GM21526 (cell line): Measurements from ENCODE around the gene PPP2R5C.

ENCODE experiments used
- ATAC-seq: cut with Tn5 transposase; IDR thresholded peaks from one replicate; pipeline ENCODE4 v1.9.1; 2021; ENCODE audit warnings: moderate library complexity; ENCODE audit not compliant: unreplicated experiment, low FRiP score

Gene PPP2R5C

DNA sequence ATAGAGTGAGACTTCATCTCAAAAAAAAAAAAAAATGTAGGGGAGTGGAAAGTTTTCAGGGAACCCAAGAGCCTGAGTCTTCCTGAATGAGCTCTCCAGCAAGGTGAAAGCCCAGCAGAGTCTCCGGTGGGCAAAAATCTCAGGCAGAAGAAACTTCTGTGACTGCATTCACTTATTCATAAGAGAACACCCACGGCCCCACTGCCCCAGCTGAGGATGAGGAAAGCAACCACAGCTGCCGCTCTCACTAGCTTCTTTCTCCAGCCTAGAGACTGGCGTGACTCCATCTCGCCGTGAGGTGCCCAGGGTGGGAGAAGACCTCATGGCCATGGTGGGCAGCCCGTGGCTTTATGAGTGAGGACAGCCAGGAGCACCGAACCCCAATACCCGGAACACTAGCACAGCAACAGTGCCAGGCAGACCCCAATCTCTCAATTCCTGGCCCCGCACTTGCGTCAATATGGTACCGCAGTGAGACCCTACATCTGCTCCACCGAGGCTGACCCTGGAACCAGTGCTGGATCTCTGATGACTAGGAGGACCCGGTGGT lies 173.2 kb downstream of the PPP2R5C start:
- no peak for ATAC-seq

DNA sequence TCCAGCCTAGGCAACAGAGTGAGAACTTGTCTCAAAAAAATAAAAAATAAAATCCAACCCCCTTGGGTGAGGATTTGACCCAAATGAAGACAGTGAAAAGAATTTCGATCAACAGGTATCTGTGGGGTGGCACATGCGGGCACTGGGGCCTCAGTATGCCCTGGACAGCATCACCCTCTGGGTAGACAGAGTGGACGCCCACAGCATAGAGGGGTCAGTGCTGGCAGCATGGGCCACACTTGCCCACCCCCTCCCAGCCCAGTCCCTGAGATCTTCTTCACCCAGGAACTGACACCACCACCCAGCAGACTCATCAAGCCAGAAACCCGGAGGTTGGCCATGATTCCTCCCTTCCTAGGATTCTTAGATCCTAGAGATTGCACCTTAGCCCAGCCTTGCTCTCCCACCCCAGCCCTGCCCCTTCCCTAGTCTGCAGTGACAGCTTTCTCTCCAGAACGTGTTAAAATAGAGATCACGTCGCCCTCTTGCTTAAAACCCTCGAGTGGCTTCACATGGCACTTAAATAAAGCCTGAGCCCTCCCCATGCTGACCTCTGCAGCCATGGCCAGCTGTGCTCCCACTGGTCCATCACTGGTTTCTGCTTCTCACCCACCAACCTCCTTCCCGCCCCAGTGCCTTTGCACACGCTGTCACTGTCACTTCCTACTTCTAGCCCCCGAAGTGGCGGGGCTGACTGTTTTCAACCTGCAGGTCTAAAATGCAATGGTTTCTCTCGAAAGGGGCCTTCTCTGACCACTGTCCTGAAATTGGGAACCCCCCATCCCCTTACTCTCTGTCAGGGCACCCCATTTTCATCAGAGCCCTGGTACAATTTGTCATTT lies 176.6 kb downstream of the PPP2R5C start:
- no peak for ATAC-seq

DNA sequence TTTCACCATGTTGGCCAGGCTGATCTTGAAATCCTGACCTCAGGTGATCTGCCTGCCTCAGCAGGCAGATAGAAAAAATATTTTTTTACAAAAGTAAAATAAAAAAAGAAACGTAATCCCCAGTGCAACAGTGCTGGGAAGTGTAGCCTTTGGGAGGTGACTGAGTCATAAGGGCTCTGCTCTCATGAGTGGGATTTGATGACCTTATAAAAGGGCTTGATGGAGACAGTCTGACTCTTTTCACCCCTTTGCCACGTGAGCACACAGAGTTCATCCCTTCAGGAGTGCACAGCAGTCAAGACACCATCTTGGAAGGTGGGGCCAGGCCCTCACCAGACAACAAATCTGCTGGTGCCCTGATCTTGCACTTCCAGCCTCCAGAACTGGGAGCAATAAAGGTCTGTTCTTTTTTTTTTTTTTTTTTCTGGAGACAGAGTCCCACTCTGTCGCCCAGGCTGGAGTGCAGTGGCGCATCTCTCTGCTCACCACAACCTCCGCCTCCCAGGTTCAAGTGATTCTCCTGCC lies 178.2 kb downstream of the PPP2R5C start:
- ATAC-seq = no peak

DNA sequence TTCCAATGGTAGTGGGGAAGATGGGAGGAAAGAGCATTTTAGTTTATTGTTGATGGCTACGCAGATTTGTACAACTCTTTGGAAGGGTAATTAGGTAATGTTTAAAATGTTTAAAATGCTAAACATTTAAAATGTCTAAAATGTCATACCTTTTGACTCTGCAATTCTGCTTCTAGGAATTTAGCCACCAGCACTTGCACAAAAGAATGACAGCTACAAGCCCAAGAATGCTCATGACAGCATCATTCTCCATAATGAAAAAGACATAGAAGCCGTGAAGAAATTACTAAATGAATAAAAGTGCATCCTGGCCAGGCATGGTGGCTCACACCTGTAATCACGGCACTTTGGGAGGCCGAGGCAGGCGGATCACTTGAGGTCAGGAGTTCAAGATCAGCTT lies 182.9 kb downstream of the PPP2R5C start:
- no peak for ATAC-seq

DNA sequence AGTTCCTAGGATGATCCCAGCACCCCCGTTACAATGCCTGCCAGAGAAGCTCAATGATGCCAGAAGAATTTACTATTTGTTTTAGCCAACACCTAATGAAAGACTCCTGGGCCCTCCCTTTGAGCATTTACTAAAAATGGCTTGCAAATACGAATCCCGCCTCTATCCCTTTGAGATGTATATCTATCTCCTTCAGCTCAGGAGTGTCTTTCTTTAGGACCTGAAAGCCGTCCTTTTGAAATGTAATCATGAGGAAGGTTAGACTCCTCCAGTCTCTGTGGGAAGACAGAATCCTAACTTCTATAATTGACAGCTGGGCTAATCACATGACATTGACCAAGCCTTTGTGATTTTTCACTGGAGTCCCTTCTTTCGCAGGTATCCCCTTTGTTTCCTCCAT lies 183.7 kb downstream of the PPP2R5C start:
- ATAC-seq = no peak

DNA sequence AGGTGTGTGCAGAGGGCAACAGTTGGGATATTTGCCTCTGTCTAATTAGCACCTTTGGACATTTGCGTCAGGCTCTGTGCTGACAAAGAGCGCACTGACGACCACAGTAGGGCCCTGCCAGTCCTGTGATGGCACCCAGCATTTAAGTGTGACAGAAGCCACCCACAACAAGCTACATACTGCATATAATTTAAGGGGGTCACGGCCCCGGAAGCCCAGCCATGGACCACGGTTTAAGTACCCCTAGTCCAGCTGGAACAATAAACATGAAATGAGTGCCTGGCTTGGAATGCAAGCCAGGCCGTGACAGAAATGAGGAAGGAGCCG lies 186.0 kb downstream of the PPP2R5C start:
- ATAC-seq = peak; percentile 18

DNA sequence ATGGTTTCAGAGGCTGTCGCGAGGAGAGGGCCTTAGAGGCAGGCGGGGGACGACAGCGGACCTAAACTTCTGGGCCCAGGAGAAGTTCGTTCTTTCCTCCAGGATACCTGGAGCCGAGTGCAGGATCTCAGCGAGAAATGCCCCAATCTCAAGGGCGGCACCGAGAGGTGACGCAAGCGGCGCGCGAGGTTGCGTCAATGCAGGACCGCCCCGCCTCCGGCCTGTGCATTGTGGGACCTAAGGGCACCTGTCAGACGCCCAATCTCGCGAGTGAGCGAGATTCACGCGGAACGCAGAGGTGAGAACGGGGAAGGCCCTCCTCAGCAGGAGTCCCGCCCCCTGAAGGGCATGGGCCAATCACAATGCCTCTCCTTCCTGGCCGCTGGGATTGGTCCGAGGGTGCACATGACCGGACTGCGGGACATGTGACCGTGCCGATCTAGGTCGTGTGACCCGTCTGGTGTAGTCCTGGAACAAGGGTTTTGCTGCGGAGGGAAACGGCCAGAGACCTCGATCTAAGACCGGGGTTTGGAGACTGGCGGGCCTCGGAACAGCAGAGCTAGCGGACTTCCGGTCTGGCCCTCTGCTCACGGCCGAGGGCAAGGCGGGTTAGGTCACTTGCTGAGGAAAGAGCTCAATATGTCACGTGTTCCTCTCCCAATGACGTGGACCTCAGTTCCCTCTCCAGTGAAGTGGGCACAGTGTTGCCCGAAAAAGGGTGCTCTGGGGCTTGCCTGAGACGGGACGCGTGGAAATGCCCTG lies 186.6 kb downstream of the PPP2R5C start:
- ATAC-seq = peak; percentile 98

DNA sequence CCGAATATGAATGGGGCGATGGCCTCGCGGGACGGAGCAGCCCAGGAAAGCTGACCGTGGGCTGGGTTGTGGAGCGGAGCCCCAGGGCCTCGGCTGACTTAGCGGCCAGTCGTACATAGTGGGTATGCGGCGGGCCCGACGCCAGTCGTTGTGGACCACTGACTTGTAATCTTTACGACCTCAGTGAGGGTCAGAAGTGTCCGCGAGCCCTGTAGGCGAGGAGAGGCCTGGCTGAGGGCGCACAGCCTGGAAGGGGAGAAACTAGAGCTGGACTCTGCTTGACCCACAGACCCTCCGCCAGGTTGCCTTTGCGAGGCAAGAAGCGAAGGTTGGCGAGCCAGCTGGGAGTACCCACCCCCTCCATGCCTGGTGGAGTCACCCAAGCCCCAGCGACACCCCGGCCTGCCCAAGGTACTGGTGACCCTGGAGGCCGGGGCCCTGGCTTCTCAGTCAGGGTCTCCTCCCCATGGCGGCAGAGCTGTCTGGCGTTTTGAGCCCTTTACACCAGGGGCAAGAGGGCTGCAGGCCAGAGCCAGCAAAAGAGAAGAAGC lies 187.2 kb downstream of the PPP2R5C start:
- ATAC-seq = no peak

DNA sequence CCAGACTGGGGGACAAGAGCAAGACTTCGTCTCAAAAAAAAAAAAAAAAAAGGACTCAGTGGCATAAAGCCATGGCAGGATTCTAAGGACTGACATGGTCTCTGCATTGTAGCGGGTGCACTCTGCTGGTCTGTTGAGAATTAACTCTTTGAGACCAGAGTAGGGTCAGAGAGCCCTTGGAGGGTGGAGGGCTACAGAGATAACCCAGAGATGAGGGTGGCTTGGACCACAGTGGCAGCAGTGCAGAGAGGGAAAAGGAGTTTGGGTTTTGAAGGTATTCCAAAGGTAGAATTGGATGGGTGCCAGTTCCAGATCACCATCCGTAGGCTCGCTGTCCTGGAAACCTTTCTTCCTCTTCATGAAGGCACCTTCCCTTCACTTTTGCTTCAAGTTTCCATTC lies 188.6 kb downstream of the PPP2R5C start:
- no peak for ATAC-seq

DNA sequence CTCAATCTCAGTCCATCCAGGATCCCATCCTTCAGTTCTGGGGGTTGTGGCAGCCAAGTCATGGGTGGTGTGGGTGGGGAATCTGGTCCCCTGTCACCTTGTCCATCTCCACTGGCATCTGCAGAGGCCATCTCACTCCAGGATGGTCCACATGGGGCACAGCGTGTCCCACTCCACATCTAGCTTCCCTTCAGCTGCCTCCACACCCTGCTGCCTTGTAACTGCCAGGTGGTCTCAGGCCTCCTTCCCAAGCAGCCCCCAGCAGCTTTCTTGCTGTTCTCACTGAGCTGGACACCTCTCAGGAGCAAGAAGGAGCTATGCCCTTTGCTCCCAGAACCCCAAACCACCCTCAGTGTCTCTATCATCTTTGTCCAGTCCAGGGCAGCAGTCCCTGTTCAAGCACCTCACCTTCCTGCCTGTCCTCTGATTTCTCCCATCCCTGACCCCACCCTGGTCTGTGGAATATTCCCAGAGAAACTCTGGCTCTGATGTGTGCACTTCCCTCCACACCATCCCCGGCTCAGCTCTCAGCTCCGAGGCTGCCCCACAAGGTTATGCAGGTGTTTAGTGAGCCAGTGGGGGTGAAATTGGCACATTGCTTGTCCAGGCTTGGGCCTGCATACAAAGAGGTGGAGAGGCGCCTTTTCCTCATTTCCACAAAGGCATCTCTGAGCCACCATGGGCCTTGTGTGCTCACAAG lies 189.2 kb downstream of the PPP2R5C start:
- ATAC-seq = no peak

DNA sequence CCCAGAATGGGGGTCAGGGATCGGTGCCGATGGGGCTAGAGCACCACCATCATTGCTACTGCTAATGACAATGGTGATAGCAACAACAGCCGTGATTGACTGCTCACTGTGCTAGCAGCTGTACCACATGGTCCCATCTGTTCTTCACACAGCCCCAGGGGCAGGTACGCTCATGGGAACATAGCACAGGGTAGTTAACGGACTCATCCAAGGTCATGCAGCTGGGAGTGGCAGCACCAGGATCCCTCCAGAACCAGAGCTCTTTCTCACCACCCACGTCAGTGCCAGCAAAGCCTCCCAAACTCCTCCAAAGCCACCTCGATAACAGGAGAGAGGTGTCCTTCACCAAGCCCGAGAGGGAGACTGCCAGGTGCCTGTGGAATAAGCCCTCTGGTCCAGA lies 191.6 kb downstream of the PPP2R5C start:
- no peak for ATAC-seq

DNA sequence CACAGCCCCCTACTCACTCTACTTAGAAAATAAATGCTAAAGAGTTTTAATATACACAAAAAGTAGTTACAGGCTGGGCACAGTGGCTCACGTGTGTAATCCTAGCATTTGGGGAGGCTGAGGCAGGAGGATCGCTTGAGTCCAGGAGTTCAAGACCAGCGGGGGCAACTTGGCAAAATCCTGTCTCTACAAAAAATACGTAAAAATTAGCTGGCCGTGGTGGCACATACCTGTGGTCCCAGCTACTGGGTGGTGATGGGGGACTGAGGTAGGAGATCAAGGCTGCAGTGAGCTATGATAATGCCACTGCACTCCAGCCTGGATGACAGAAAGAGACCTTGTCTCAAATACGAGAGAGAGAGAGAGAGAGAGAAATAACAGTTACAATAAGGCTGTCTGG lies 193.0 kb downstream of the PPP2R5C start:
- no peak for ATAC-seq

DNA sequence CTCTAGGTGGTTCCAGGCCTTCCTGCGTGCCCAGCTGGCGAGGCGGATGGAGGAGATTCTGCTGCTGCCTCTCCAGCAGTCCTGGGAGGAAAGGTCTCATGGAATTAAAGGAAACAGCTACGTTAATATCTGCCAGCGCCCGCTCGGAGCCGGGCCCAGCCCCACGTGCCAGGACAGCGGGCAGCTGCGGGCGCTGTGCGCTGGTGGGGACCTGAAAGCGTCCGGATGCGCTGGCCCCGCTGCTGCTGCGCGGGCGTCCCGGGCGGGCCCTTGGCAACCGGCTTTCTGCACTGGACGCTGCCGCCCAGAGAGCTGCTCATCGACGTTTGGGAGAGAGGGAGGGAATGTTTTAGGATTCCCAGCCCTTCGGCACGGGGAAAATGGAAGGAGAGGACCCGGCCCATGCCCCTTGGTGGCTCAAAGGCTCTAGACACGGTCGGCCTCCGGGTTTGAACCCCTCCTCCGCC lies 194.2 kb downstream of the PPP2R5C start:
- ATAC-seq = no peak

DNA sequence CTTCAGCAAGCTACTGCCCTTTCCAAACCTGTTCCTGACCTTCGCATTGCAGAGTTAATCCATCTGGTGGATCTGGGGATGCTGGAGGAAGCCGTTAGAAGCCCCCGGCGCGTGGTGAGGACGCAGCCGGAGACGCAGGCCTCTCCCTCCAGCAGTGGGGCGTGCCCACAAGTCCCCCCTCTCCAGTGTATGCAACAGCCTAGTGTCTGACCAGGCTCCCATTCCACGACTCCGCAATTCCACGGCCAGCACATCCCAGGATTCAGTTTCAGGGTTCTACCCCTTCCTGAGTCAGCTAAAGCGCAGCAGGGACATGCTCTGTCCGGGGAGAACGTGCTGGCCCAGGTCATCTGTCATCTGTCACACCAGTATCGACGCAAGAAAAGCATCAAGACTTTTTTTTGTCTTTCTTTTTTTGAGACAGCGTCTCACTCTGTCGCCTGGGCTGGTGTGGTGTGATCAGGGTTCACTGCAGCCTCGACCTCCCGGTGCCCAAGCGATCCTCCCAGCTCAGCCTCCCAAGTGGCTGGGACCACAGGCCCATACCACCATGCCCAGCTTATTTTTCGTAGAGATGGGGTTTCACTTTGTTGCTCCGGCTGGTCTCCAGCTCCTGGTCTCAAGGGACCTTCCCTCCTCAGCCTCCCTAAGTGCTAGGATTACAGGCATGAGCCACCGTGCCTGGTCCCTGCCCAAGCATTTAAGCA lies 194.8 kb downstream of the PPP2R5C start:
- no peak for ATAC-seq

DNA sequence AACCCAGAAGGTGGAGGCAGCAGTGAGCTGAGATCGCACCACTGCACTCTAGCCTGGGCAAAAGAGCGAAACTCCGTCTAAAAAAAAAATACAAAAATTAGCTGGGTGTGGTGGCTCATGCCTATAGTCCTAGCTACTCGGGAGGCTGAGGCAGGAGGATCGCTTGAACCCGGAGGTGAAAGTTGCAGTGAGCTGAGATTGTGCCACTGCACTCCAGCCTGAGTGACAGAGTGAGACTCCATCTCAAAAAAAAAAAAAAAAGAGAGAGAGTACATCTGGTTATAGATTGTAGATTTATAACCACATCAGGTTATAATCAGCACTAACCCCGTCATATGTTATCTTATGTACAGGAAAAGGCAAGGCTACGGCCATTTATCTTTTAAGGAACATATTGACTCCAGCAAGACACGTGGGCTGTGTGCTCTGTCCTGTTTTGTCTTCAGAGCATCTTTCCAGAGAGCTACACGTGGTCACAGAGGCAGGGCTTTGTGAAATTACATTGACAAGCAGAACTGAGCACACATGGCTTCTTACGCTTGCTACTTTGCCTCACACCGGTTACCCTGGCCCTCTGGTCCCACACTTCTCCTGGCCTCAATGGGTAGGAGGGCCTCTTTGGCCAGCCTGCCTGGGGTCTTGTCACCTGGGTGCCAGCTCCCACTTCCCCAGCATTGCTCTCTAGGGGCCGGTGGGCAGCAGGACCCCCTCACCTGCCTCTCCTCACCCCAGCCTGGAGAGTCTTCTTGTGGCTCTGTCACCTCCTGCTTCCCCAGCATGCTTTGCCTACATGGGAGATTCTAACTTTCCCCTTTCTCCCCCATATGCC lies 196.1 kb downstream of the PPP2R5C start:
- no peak for ATAC-seq

DNA sequence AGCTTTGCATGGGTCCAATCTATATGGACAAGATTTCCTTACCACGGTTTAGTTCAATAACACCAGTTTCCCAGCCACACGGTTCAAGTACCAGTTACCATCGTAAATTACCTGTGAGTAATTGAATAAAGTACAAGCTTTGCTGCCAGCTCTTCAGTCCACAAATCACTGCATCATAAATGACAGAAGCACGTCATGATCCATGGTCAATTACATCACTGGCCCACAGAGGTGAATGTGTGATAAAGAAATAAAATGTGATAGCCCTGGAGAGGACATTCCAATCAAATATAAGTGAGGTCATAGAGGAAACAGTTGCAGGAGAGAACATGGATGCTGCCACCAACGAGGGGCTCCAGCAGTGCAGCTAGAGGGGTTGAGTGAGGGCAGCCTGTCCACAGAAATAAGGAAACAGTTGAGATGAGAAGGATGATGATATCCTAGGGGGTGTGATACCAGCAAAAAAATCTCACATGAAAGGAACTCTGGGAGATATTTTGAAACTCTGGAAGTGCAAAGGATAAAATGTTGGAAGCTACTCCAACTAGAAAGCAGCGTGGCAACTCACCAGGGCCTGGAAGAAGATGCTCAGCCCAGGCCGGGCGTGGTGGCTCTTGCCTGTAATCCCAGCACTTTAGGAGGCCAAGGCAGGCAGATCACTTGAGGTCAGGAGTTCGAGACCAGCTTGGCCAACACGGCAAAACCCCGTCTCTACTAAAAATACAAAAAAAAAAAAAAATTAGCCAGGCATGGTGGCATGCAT lies 197.1 kb downstream of the PPP2R5C start:
- no peak for ATAC-seq

DNA sequence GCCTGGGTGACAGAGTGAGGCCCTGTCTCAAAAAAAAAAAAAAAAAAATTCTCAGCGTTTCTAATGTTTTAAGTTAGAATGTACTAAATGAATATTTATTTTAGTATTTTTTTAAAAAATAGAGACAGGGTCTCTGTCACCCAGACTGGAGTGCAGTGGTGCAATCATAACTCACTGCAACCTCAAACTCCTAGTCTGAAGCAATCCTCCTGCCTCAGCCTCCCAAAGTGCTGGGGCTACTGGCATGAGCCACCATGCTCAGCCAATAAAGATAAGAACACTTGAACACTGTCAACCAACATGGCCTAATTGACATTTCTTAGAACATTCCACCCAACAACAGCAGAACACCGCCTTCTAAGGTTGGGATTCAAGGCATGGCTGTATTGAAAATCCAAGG lies 197.8 kb downstream of the PPP2R5C start:
- ATAC-seq = no peak

DNA sequence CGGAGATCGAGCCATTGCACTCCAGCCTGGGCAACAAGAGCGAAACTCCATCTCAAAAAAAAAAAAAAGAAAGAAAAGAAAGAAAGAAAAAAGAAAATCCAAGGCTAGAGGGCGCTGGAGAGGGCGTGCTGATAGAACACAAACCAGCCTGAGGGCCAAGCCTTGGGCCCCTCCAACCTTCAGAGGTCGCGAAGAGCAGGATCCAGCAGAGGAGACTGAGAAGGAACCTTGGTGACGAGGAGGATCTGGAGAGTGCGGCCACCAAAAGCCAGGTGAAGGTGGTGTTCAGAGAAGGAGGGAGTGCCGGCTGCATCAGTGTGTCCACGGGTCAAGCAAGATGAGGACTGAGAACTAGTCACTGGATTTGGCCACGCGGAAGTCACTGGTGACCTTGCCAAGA lies 198.7 kb downstream of the PPP2R5C start:
- no peak for ATAC-seq
